Activated CD4-positive, alpha-beta memory T cell treated with anti-CD3 and anti-CD28 coated beads for 36 hours (primary cell): ENCODE data around the gene PPDPF. TPM values are rescaled to one million over a fixed set of nuclear protein-coding genes. Genes with fewer than 3 reads are reported as not detected.

Experiments
- CTCF ChIA-PET: fragments of 350-600 bp; sonication (Branson Sonifier 250); formaldehyde crosslinking; loops from one replicate; lab custom pipeline; 2021; ENCODE audit warnings: antibody characterized with exemption, inconsistent platforms; lab: Charles Lee
- POLR2A ChIA-PET: fragments of 350-600 bp; sonication (Branson Sonifier 250); formaldehyde crosslinking; loops from one replicate; lab custom pipeline; 2021; ENCODE audit warnings: antibody characterized with exemption; lab: Charles Lee
- DNase-seq: peaks from one replicate; pipeline ENCODE4 v3.0.0-alpha.2; 2020
- H3K27ac Mint-ChIP-seq: one replicate; pipeline ENCODE4 v1.8.0; 2021; ENCODE audit warnings: mixed read lengths
- H3K27me3 Mint-ChIP-seq: one replicate; pipeline ENCODE4 v1.8.0; 2021; ENCODE audit warnings: mixed read lengths
- H3K36me3 Mint-ChIP-seq: one replicate; pipeline ENCODE4 v1.8.0; 2021; ENCODE audit warnings: mixed read lengths
- H3K4me1 Mint-ChIP-seq: one replicate; pipeline ENCODE4 v1.8.0; 2021; ENCODE audit warnings: low read depth, mixed read lengths
- H3K4me3 Mint-ChIP-seq: one replicate; pipeline ENCODE4 v1.8.0; 2021; ENCODE audit warnings: mild to moderate bottlenecking, mixed read lengths
- H3K9me3 Mint-ChIP-seq: one replicate; pipeline ENCODE4 v1.8.0; 2021; ENCODE audit warnings: mixed read lengths
- intact Hi-C: fragments of 100-400 bp; cut with micrococcal nuclease; formaldehyde crosslinking; loops from one replicate; pipeline ENCODE4 v1.15.1; 2023
- total RNA-seq, 2 experiments: library from RNA; stranded (reverse); gene quantifications; one replicate each; pipeline ENCODE4 v1.2.3, GENCODE V29; 2021

The PPDPF gene
- total RNA-seq, 2 experiments from 2014 or later: 191 to 201 TPM

DNA sequence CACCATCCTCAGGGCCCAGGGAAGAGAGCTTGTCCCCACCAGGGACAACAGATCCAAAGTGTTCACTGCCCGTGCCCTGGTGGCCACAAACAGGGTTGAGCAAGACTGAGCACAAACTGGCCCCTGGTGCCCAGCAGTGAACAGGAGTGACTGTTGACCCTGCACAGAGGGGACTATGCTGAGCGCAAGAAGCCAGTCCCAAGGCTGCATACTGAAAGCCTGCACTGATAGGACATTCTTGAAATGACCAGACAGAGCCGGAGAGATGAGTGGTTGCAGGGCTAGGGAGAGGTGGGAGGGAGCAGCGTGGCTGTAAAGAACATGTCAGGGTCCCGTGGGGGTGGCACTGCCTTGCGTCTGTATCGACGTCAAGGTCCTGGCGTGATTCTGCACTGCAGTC, 30.5 kb downstream of the PPDPF start:
- peaks cover 11% of the 10 kb centered on the region for H3K4me1 Mint-ChIP-seq
- DNase-seq: no peak
- H3K27me3 Mint-ChIP-seq: peaks cover 6% of the 10 kb centered on the region
- H3K4me3 Mint-ChIP-seq: no peak overlapping the region
- ChIA-PET CTCF (interaction anchor here (1.9 kb wide), 1 partner anchor 14 kb away, joined by 7 read pairs; the partner anchor contains the start of gene PTK6), POLR2A (interaction anchor here (1.1 kb wide), 1 partner anchor 30 kb away, joined by 3 read pairs; no protein-coding TSS in a partner anchor)
- intact Hi-C loops: no loop called here
- H3K27ac Mint-ChIP-seq: no peak overlapping the region
- H3K9me3 Mint-ChIP-seq: no peaks in the 10 kb centered on the region
- H3K36me3 Mint-ChIP-seq: no peaks in the 10 kb centered on the region

GRCh38 chr20:63552481-63553249, 32.1 kb downstream of the PPDPF start:
- POLR2A ChIA-PET: interaction anchor here (1.0 kb wide), 1 partner anchor 31 kb away, joined by 4 read pairs; no protein-coding TSS in a partner anchor
- peak overlapping the region; percentile 39 for H3K4me3 Mint-ChIP-seq
- H3K36me3 Mint-ChIP-seq: no peaks in the 10 kb centered on the region
- H3K27me3 Mint-ChIP-seq: peaks cover 6% of the 10 kb centered on the region
- intact Hi-C loops: loop anchor here (1.0 to 2.0 kb wide), 3 partner anchors 15 to 82 kb away; partner anchors contain the start of genes PPDPF and PTK6
- no peaks in the 10 kb centered on the region for H3K9me3 Mint-ChIP-seq
- DNase-seq: peak; percentile 53
- CTCF ChIA-PET: interaction anchor here (1.4 kb wide), 1 partner anchor 15 kb away, joined by 10 read pairs; the partner anchor contains the start of gene PTK6
- H3K4me1 Mint-ChIP-seq: peaks cover 11% of the 10 kb centered on the region
- H3K27ac Mint-ChIP-seq: peak overlapping the region; percentile 49

GRCh38 chr20:63553251-63553932, 32.8 kb downstream of the PPDPF start:
- intact Hi-C loops: loop anchor here (1.0 to 2.0 kb wide), 3 partner anchors 16 to 81 kb away; partner anchors contain the start of genes PPDPF and PTK6
- peaks cover 11% of the 10 kb centered on the region for H3K4me1 Mint-ChIP-seq
- ChIA-PET CTCF (interaction anchor here (1.4 kb wide), 1 partner anchor 16 kb away, joined by 10 read pairs; the partner anchor contains the start of gene PTK6), POLR2A (interaction anchor here (1.0 kb wide), 1 partner anchor 32 kb away, joined by 4 read pairs; no protein-coding TSS in a partner anchor)
- DNase-seq: peak; percentile 94
- H3K27me3 Mint-ChIP-seq: peaks cover 6% of the 10 kb centered on the region
- no peak overlapping the region for H3K27ac Mint-ChIP-seq
- H3K36me3 Mint-ChIP-seq: no peaks in the 10 kb centered on the region
- peak overlapping the region; percentile 39 for H3K4me3 Mint-ChIP-seq
- H3K9me3 Mint-ChIP-seq: no peaks in the 10 kb centered on the region

DNA sequence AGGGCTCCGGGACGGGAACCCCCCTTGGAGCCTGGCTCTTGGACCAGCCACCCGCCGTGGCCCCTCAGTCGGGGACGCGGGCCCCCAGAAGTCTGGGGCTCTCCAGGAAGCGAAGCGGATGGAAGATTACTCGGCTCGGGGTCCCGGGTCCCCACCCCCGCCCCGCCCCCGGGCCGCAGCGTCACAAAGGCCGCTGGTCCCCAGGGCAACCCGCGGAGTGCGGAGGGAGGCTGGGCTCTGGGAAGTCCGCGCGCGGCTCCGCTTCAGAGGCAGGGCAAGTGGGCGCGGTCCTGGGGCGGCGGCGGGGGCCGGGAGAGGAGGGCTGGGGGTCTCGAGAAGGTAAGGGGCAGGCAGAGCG, 33.3 kb downstream of the PPDPF start, which contains the start of gene FNDC11:
FNDC11 (plus strand) TSS at position 227 of the 358 bp plus-strand sequence. CDS start 1,505 bp downstream, outside the sequence.
- POLR2A ChIA-PET: interaction anchor here (1.0 kb wide), 1 partner anchor 74 kb away, joined by 3 read pairs; no protein-coding TSS in a partner anchor

DNA sequence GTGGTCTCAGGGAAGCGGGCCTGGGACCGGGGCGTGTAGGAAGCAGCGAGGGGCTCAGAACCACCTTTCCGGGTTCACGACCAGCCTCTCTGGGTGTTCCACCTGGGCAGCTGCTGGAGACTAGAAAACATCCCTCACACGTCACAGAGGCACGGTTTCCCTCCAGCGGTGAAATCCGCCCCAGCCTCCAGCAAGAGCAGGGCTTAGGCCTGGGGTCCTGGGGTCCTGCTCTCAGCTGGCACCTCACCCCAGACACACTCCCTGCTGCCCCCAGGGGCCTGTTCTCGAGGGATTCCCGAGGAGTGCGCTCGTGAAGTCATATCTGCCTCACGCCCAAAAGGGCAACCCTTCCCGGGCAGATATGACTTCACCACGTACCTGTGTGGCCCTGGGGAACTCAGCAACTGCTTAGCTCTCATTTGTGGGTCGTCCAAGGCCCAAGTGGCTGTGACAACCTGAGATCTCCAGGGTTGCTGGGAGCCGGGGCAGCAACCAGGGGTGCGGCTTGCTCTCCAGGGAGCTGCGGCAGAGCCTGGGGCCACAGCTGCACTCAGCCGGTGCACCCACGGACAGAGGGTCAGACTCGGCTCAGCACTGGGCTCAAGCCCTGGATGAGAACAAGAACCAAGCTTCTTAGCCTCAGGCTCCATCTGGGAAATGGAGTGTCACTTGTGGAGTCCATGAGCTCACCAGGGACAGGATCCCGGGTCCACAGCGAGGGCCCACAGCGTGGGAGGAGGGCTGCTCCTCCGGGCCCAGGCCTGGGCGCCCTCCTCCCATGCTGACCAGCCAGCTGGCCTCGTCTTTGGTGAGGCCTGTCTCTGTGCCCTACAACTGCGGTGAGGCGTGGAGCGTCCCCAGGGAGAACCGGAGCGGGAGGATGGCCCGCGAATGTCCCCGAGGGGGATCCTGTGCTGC, 34.1 kb downstream of the PPDPF start:
- Mint-ChIP-seq H3K4me3 (peak overlapping the region; percentile 51), H3K36me3 (no peaks in the 10 kb centered on the region), H3K27me3 (peaks cover 3% of the 10 kb centered on the region), H3K4me1 (peaks cover 11% of the 10 kb centered on the region), H3K9me3 (no peaks in the 10 kb centered on the region), H3K27ac (no peak overlapping the region)
- intact Hi-C loops: no loop called here
- ChIA-PET POLR2A (interaction anchor here (1.0 kb wide), 1 partner anchor 73 kb away, joined by 3 read pairs; no protein-coding TSS in a partner anchor), CTCF (interaction anchor here (0.6 kb wide), 1 partner anchor 688 kb away, joined by 3 read pairs; no protein-coding TSS in a partner anchor)
- DNase-seq: peak; percentile 21

More for the DNA sequence above, 33.3 kb downstream of the PPDPF start, which contains the start of gene FNDC11:
- DNase-seq: peak; percentile 54
- Mint-ChIP-seq H3K4me3 (peak within 1 kb of the TSS; percentile 51), H3K27ac (peak within 1 kb of the TSS; percentile 49), H3K9me3 (no peaks in the 10 kb centered on the region), H3K4me1 (peaks cover 11% of the 10 kb centered on the region), H3K27me3 (peaks cover 3% of the 10 kb centered on the region), H3K36me3 (no peaks in the 10 kb centered on the region)
- CTCF ChIA-PET: no interaction called here
- intact Hi-C loops: loop anchor here (1.0 to 2.0 kb wide), 3 partner anchors 17 to 81 kb away; partner anchors contain the start of genes PPDPF and PTK6

- ChIA-PET CTCF (interaction anchor here (1.5 kb wide), 1 partner anchor 18 kb away, joined by 4 read pairs; the partner anchor contains the start of gene PTK6), POLR2A (no interaction called here)
- DNase-seq: no peak
- no peaks in the 10 kb centered on the region for H3K9me3 Mint-ChIP-seq
- intact Hi-C loops: no loop called here
- peaks cover 11% of the 10 kb centered on the region for H3K4me1 Mint-ChIP-seq
- H3K36me3 Mint-ChIP-seq: peaks cover 4% of the 10 kb centered on the region
- H3K4me3 Mint-ChIP-seq: no peak overlapping the region
- H3K27ac Mint-ChIP-seq: no peak overlapping the region
- H3K27me3 Mint-ChIP-seq: no peaks in the 10 kb centered on the region
Observed at GRCh38 chr20:63555661-63556381, 35.3 kb downstream of the PPDPF start.

GRCh38 chr20:63556873-63557478, 36.4 kb downstream of the PPDPF start:
- no peak for DNase-seq
- Mint-ChIP-seq H3K27ac (no peak overlapping the region), H3K4me3 (no peak overlapping the region), H3K4me1 (peaks cover 11% of the 10 kb centered on the region), H3K27me3 (no peaks in the 10 kb centered on the region), H3K9me3 (no peaks in the 10 kb centered on the region), H3K36me3 (peaks cover 4% of the 10 kb centered on the region)
- ChIA-PET POLR2A (no interaction called here), CTCF (interaction anchor here (1.5 kb wide), 1 partner anchor 19 kb away, joined by 4 read pairs; the partner anchor contains the start of gene PTK6)
- intact Hi-C loops: no loop called here

DNA sequence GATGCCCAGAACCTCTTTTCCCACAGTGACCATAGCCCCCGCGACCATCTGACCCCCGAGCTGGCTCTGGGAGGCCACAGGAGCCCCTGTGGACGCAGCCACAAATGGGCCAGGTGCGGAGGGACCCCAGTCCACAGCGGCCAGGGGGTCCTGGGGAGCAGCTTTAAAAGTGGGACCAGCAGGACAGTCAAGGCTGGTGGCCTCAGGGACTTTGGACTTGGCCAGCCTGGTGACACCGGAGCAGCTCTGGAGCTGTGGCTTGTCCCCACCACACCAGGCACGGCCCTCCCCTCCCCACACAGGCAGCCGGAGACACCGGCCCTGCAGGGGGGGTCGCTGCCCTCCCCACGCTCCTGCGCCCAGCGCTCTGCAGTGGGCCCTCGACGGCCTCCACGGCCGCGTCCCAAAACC, 36.9 kb downstream of the PPDPF start:
- Mint-ChIP-seq H3K9me3 (no peaks in the 10 kb centered on the region), H3K4me1 (peaks cover 8% of the 10 kb centered on the region), H3K27ac (no peak overlapping the region), H3K4me3 (no peak overlapping the region), H3K27me3 (no peaks in the 10 kb centered on the region), H3K36me3 (peaks cover 4% of the 10 kb centered on the region)
- no peak for DNase-seq
- POLR2A ChIA-PET: no interaction called here
- intact Hi-C loops: no loop called here
- CTCF ChIA-PET: interaction anchor here (1.5 kb wide), 1 partner anchor 20 kb away, joined by 4 read pairs; the partner anchor contains the start of gene PTK6

GRCh38 chr20:63558804-63559484, 38.4 kb downstream of the PPDPF start:
- H3K4me1 Mint-ChIP-seq: no peaks in the 10 kb centered on the region
- no peaks in the 10 kb centered on the region for H3K27me3 Mint-ChIP-seq
- H3K4me3 Mint-ChIP-seq: no peak overlapping the region
- no peak overlapping the region for H3K27ac Mint-ChIP-seq
- no peaks in the 10 kb centered on the region for H3K9me3 Mint-ChIP-seq
- POLR2A ChIA-PET: no interaction called here
- CTCF ChIA-PET: no interaction called here
- peaks cover 4% of the 10 kb centered on the region for H3K36me3 Mint-ChIP-seq
- intact Hi-C loops: no loop called here
- DNase-seq: no peak
